ENCODE data around the gene KCNH6.

The KCNH6 gene

GRCh38 chr17:63526861-63527260 lies 3.7 kb downstream of the KCNH6 start:
- H3K27me3 ChIP-seq (ENCODE audit: insufficient read depth, low read length, poor library complexity), result no peaks in the 10 kb centered on the region
- H2BK5ac ChIP-seq (ENCODE audit: low read length), result no peak overlapping the region
- no CpG with 5 or more reads among the region's 5 CpGs for WGBS (ENCODE audit: extremely low coverage, insufficient coverage, low lambda C conversion rate)

GRCh38 chr17:63528183-63528582 lies 5.0 kb downstream of the KCNH6 start:
- H3K4me3 ChIP-seq (ENCODE audit: low read length), result no peak overlapping the region
- H2BK120ac ChIP-seq (ENCODE audit: low read depth, low read length), result no peak overlapping the region
- H4K5ac ChIP-seq (ENCODE audit: low read length), result no peak overlapping the region
- no peak overlapping the region for H3K4me2 ChIP-seq (ENCODE audit: low read length)
- H4K8ac ChIP-seq (ENCODE audit: low read depth, low read length), result no peak overlapping the region
- H3K9ac ChIP-seq (ENCODE audit: low read length), result no peak overlapping the region
- no peak overlapping the region for H3K4ac ChIP-seq (ENCODE audit: low read depth, low read length)
- H3K56ac ChIP-seq (ENCODE audit: low read length), result no peak overlapping the region
- H3K18ac ChIP-seq (ENCODE audit: low read length), result no peak overlapping the region
- H3K23ac ChIP-seq (ENCODE audit: low read length), result no peak overlapping the region
- H2BK5ac ChIP-seq (ENCODE audit: low read length), result no peak overlapping the region
- no peak overlapping the region for H3K27ac ChIP-seq (ENCODE audit: low read depth, low read length)
- no CpG with 5 or more reads among the region's 9 CpGs for WGBS (ENCODE audit: extremely low coverage, insufficient coverage, low lambda C conversion rate)
- no peak for DNase-seq
- no peaks in the 10 kb centered on the region for H3K27me3 ChIP-seq (ENCODE audit: insufficient read depth, low read length, poor library complexity)
- no peak overlapping the region for H2AK5ac ChIP-seq (ENCODE audit: low read length)
- peaks cover 4% of the 10 kb centered on the region for H3K4me1 ChIP-seq (ENCODE audit: control insufficient read depth, low read depth, low read length)
- no peak overlapping the region for H2BK15ac ChIP-seq (replicated peaks; ENCODE audit: low read depth)
- H3K79me2 ChIP-seq (ENCODE audit: control insufficient read depth, insufficient read depth, low read length), result no peaks in the 10 kb centered on the region
- H3K79me1 ChIP-seq (ENCODE audit: low read length), result no peaks in the 10 kb centered on the region
- H3K36me3 ChIP-seq (ENCODE audit: control insufficient read depth, insufficient read depth, low read length), result no peaks in the 10 kb centered on the region

More at GRCh38 chr17:63526861-63527260, 3.7 kb downstream of the KCNH6 start:
- H3K36me3 ChIP-seq (ENCODE audit: control insufficient read depth, insufficient read depth, low read length), result no peaks in the 10 kb centered on the region
- no peak for DNase-seq
- H3K79me2 ChIP-seq (ENCODE audit: control insufficient read depth, insufficient read depth, low read length), result no peaks in the 10 kb centered on the region
- H3K9ac ChIP-seq (ENCODE audit: low read length), result no peak overlapping the region
- no peak overlapping the region for H3K27ac ChIP-seq (ENCODE audit: low read depth, low read length)
- no peak overlapping the region for H3K4ac ChIP-seq (ENCODE audit: low read depth, low read length)
- peaks cover 4% of the 10 kb centered on the region for H3K4me1 ChIP-seq (ENCODE audit: control insufficient read depth, low read depth, low read length)
- no peak overlapping the region for H2AK5ac ChIP-seq (ENCODE audit: low read length)
- no peak overlapping the region for H3K4me3 ChIP-seq (ENCODE audit: low read length)
- H3K4me2 ChIP-seq (ENCODE audit: low read length), result no peak overlapping the region
- H4K8ac ChIP-seq (ENCODE audit: low read depth, low read length), result no peak overlapping the region
- no peak overlapping the region for H3K18ac ChIP-seq (ENCODE audit: low read length)
- no peak overlapping the region for H3K56ac ChIP-seq (ENCODE audit: low read length)
- no peak overlapping the region for H2BK15ac ChIP-seq (replicated peaks; ENCODE audit: low read depth)
- H3K23ac ChIP-seq (ENCODE audit: low read length), result no peak overlapping the region
- H3K79me1 ChIP-seq (ENCODE audit: low read length), result no peaks in the 10 kb centered on the region
- no peak overlapping the region for H4K5ac ChIP-seq (ENCODE audit: low read length)
- H2BK120ac ChIP-seq (ENCODE audit: low read depth, low read length), result no peak overlapping the region

- H3K4me2 ChIP-seq (ENCODE audit: low read length), result no peak overlapping the region
- no peak for DNase-seq
- H3K27ac ChIP-seq (ENCODE audit: low read depth, low read length), result no peak overlapping the region
- no peak overlapping the region for H3K4ac ChIP-seq (ENCODE audit: low read depth, low read length)
- H3K9ac ChIP-seq (ENCODE audit: low read length), result no peak overlapping the region
- no peak overlapping the region for H4K8ac ChIP-seq (ENCODE audit: low read depth, low read length)
- no peak overlapping the region for H4K5ac ChIP-seq (ENCODE audit: low read length)
- no peak overlapping the region for H2BK5ac ChIP-seq (ENCODE audit: low read length)
- no peak overlapping the region for H2BK15ac ChIP-seq (replicated peaks; ENCODE audit: low read depth)
- H3K36me3 ChIP-seq (ENCODE audit: control insufficient read depth, insufficient read depth, low read length), result no peaks in the 10 kb centered on the region
- no peaks in the 10 kb centered on the region for H3K4me1 ChIP-seq (ENCODE audit: control insufficient read depth, low read depth, low read length)
- no peak overlapping the region for H2BK120ac ChIP-seq (ENCODE audit: low read depth, low read length)
- H3K27me3 ChIP-seq (ENCODE audit: insufficient read depth, low read length, poor library complexity), result no peaks in the 10 kb centered on the region
- no peaks in the 10 kb centered on the region for H3K79me1 ChIP-seq (ENCODE audit: low read length)
- H2AK5ac ChIP-seq (ENCODE audit: low read length), result no peak overlapping the region
- no peak overlapping the region for H3K18ac ChIP-seq (ENCODE audit: low read length)
- no peak overlapping the region for H3K4me3 ChIP-seq (ENCODE audit: low read length)
- no peak overlapping the region for H3K23ac ChIP-seq (ENCODE audit: low read length)
- WGBS (ENCODE audit: extremely low coverage, insufficient coverage, low lambda C conversion rate), result no CpG with 5 or more reads among the region's 26 CpGs
- H3K79me2 ChIP-seq (ENCODE audit: control insufficient read depth, insufficient read depth, low read length), result no peaks in the 10 kb centered on the region
- H3K56ac ChIP-seq (ENCODE audit: low read length), result no peak overlapping the region
Observed at GRCh38 chr17:63529711-63530556, 6.8 kb downstream of the KCNH6 start.

DNA sequence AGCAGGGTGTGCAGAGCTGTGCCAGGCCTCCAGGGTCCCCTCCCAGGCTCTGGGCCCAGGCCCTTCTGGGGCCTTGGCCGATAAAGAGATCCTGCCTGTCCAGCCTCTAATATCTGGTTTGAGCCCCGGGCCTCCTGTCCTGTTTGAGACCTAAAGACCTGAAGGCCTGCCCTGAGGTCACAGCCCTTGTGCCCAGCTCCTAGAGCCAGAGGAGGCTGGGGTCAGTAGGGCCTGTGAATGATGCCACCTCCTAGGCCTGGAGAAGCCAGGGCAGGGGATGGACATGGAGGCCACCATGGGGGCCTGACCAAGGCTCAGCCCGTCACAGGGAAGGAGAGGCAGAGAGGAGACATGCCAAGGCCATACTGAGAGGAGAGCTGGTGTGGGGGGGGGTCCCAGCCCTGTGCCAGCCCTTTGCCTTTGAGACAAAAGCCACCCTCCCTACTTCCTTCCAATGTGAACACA lies 7.4 kb downstream of the KCNH6 start:
- Histone ChIP-seq H3K9ac (ENCODE audit: low read length) (no peak overlapping the region), H3K18ac (ENCODE audit: low read length) (no peak overlapping the region), H3K36me3 (ENCODE audit: control insufficient read depth, insufficient read depth, low read length) (no peaks in the 10 kb centered on the region), H3K27me3 (ENCODE audit: insufficient read depth, low read length, poor library complexity) (no peaks in the 10 kb centered on the region), H3K4me1 (ENCODE audit: control insufficient read depth, low read depth, low read length) (no peaks in the 10 kb centered on the region), H2BK5ac (ENCODE audit: low read length) (no peak overlapping the region), H2BK120ac (ENCODE audit: low read depth, low read length) (no peak overlapping the region), H3K27ac (ENCODE audit: low read depth, low read length) (no peak overlapping the region), H3K79me2 (ENCODE audit: control insufficient read depth, insufficient read depth, low read length) (no peaks in the 10 kb centered on the region), H2AK5ac (ENCODE audit: low read length) (no peak overlapping the region), H3K23ac (ENCODE audit: low read length) (no peak overlapping the region), H2BK15ac (replicated peaks; ENCODE audit: low read depth) (no peak overlapping the region), H3K79me1 (ENCODE audit: low read length) (no peaks in the 10 kb centered on the region), H3K4me2 (ENCODE audit: low read length) (no peak overlapping the region), H3K56ac (ENCODE audit: low read length) (no peak overlapping the region), H4K8ac (ENCODE audit: low read depth, low read length) (no peak overlapping the region), H4K5ac (ENCODE audit: low read length) (no peak overlapping the region), H3K4me3 (ENCODE audit: low read length) (no peak overlapping the region), H3K4ac (ENCODE audit: low read depth, low read length) (no peak overlapping the region)
- no CpG with 5 or more reads among the region's 3 CpGs for WGBS (ENCODE audit: extremely low coverage, insufficient coverage, low lambda C conversion rate)
- DNase-seq, result no peak

DNA sequence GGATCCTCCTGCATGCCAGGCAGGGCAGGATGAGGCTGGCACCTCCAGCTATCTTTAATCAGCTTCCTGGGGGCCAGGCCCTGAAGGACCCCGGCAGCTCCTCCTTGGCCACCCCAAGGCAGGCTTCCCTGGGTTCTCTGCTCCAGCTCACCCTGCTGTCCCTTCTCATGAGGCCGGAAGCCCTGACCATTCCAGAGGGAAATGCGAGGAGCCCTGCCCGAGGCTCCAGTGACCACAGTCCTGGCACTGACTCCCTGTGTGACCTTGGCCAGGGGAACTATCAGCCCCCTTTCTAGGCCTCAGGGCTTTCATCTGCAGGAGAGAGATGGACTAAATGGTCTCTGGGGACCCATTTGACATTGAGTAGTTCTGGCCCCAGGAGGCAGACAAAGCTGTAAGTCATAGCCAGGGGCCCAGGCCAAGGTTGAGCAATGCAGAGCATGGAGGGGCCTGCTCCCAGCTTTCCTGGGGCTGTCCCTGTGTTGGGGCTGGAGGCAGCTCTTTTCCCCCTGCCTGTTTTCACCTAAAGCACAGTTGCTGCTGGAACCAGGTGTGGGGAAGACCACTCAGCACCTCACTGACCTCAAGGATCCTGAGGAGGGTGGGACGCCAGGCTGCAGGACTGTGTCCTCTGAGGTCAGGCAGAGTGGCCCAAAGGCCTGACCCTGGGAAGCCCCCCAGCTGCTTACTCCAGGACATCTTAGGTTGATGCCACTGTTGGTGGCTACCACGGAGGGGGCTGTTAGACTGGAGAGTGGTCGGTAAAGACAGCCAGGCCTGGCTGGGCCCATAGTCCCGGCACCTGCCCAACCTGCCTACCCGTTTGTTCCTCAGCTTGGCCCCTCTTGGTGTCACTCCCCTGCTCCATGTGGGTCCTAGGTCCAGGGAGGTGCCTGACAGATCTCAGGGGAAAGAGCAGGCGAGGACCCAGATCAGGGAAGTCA lies 8.1 kb downstream of the KCNH6 start:
- no peak for DNase-seq
- Histone ChIP-seq H4K5ac (ENCODE audit: low read length) (no peak overlapping the region), H2BK5ac (ENCODE audit: low read length) (no peak overlapping the region), H3K9ac (ENCODE audit: low read length) (no peak overlapping the region), H4K8ac (ENCODE audit: low read depth, low read length) (no peak overlapping the region), H2BK120ac (ENCODE audit: low read depth, low read length) (no peak overlapping the region), H3K79me1 (ENCODE audit: low read length) (no peaks in the 10 kb centered on the region), H2BK15ac (replicated peaks; ENCODE audit: low read depth) (no peak overlapping the region), H3K27me3 (ENCODE audit: insufficient read depth, low read length, poor library complexity) (no peaks in the 10 kb centered on the region), H3K4ac (ENCODE audit: low read depth, low read length) (no peak overlapping the region), H3K4me3 (ENCODE audit: low read length) (no peak overlapping the region), H3K27ac (ENCODE audit: low read depth, low read length) (no peak overlapping the region), H3K56ac (ENCODE audit: low read length) (no peak overlapping the region), H3K4me1 (ENCODE audit: control insufficient read depth, low read depth, low read length) (no peaks in the 10 kb centered on the region), H3K4me2 (ENCODE audit: low read length) (no peak overlapping the region), H3K79me2 (ENCODE audit: control insufficient read depth, insufficient read depth, low read length) (no peaks in the 10 kb centered on the region), H3K18ac (ENCODE audit: low read length) (no peak overlapping the region), H3K36me3 (ENCODE audit: control insufficient read depth, insufficient read depth, low read length) (no peaks in the 10 kb centered on the region), H3K23ac (ENCODE audit: low read length) (no peak overlapping the region), H2AK5ac (ENCODE audit: low read length) (no peak overlapping the region)
- no CpG with 5 or more reads among the region's 10 CpGs for WGBS (ENCODE audit: extremely low coverage, insufficient coverage, low lambda C conversion rate)
